Caco-2 (cell line): ENCODE results near the gene NYAP2. TPM values are rescaled to one million over a fixed set of nuclear protein-coding genes. Genes with fewer than 3 reads are reported as not detected.

Experiments used
- BruUV-seq: library from RNA; stranded (reverse); fragments of 400-500 nt; replicated peaks from 2 replicates; lab custom pipeline; 2021; lab: Mats Ljungman, UMichigan
- CTCF ChIA-PET: fragments of 300-600 bp; sonication (Branson Sonifier 250); formaldehyde crosslinking; loops from one replicate; lab custom pipeline; 2022; ENCODE audit warnings: antibody characterized with exemption; lab: Charles Lee
- POLR2A ChIA-PET: fragments of 300-600 bp; sonication (Branson Sonifier 250); formaldehyde crosslinking; loops from one replicate; lab custom pipeline; 2022; ENCODE audit warnings: antibody characterized with exemption; lab: Charles Lee
- DNase-seq, 2 experiments: peaks; one replicate each; pipeline versions ENCODE4 v3.0.0 to v3.0.0-alpha.2; 2020 to 2022
- H3K27me3 ChIP-seq: replicated peaks from 2 replicates; pipeline ENCODE4 v1.6.0; 2011; ENCODE audit warnings: low read length; ENCODE audit not compliant: control insufficient read depth, insufficient read depth
- H3K36me3 ChIP-seq: 2 replicates; pipeline ENCODE4 v1.5.1; 2011; ENCODE audit warnings: low read length; ENCODE audit not compliant: control insufficient read depth, insufficient read depth
- H3K4me1 ChIP-seq: fragments of 250-450 bp; sonication (Bioruptor Pico); 2 replicates; pipeline ENCODE4 v1.5.1; 2020; ENCODE audit warnings: mild to moderate bottlenecking
- H3K4me3 ChIP-seq: 2 replicates; pipeline ENCODE4 v1.5.1; 2011; ENCODE audit warnings: low read depth, mild to moderate bottlenecking, control low read depth, low read length
- H3K9me3 ChIP-seq: fragments of 250-450 bp; sonication (Bioruptor Pico); 2 replicates; pipeline ENCODE4 v1.5.1; 2020; ENCODE audit warnings: mild to moderate bottlenecking, moderate library complexity
- H3K27ac Mint-ChIP-seq: one replicate; pipeline ENCODE4 v1.8.0; 2022; ENCODE audit warnings: mixed read lengths; ENCODE audit not compliant: unreplicated experiment
- H3K27me3 Mint-ChIP-seq: one replicate; pipeline ENCODE4 v1.8.0; 2022; ENCODE audit warnings: mixed read lengths; ENCODE audit not compliant: insufficient read depth, unreplicated experiment
- H3K36me3 Mint-ChIP-seq: one replicate; pipeline ENCODE4 v1.8.0; 2022; ENCODE audit warnings: mild to moderate bottlenecking, mixed read lengths; ENCODE audit not compliant: insufficient read depth, unreplicated experiment
- H3K4me1 Mint-ChIP-seq: one replicate; pipeline ENCODE4 v1.8.0; 2022; ENCODE audit warnings: low read depth, mixed read lengths; ENCODE audit not compliant: unreplicated experiment
- H3K4me3 Mint-ChIP-seq: one replicate; pipeline ENCODE4 v1.8.0; 2022; ENCODE audit warnings: mild to moderate bottlenecking, moderate library complexity, mixed read lengths; ENCODE audit not compliant: unreplicated experiment
- H3K9me3 Mint-ChIP-seq: one replicate; pipeline ENCODE4 v1.8.0; 2022; ENCODE audit warnings: mixed read lengths; ENCODE audit not compliant: unreplicated experiment
- intact Hi-C: fragments of 100-400 bp; cut with micrococcal nuclease; formaldehyde crosslinking; loops from one replicate; pipeline ENCODE4 v1.10.0; 2022; ENCODE audit not compliant: unreplicated experiment
- total RNA-seq: library from RNA; stranded (reverse); gene quantifications from 2 replicates; pipeline ENCODE4 v1.2.3, GENCODE V29; 2022
- TF ChIP-seq, protein P1 (sequence below), 2 experiments: fragments of 200-600 bp in 1 of 2; IDR thresholded peaks; 1 replicate in 1 of 2; 2 replicates in 1 of 2; pipeline versions ENCODE4 v1.5.1 to v1.8.0; 2011 to 2022; ENCODE audit warnings: antibody characterized with exemption in 1 of 2, control low read depth in 1 of 2, inconsistent platforms in 1 of 2, low read depth in 1 of 2, low read length in 1 of 2, mild to moderate bottlenecking in 1 of 2, moderate library complexity in 1 of 2; ENCODE audit not compliant: insufficient read depth in 1 of 2, severe bottlenecking in 1 of 2, unreplicated experiment in 1 of 2

NYAP2 gene
- total RNA-seq, 1 experiment from 2014 or later: 0.11 TPM

DNA sequence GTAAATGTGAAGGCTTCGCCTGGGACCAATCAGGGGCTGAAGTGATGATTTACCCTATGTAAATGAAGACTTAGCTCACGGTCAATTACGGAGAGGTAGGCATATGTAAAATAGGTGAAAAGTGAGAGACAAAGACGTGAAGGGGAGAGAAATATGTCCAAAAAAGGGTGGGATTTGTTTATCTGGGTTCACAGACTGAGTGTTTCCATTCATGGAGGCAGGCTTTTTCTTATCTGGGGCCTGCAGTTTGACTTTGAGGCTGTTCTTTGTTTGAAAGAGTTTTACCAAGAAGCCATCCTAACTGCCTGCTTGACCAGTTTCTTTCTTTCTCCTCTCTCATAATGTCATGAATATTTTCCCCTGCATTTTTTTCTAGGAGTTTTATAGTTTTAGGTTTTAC is 202.7 kb downstream of the NYAP2 start:
- no TSS peak for BruUV-seq
- DNase-seq: no peak
- intact Hi-C loops: no loop called here
- Mint-ChIP-seq H3K27ac (no peak overlapping the region), H3K4me3 (no peak overlapping the region), H3K4me1 (no peaks in the 10 kb centered on the region), H3K9me3 (no peaks in the 10 kb centered on the region), H3K27me3 (no peaks in the 10 kb centered on the region), H3K36me3 (no peaks in the 10 kb centered on the region)
- Histone ChIP-seq H3K4me1 (no peaks in the 10 kb centered on the region), H3K4me3 (no peak overlapping the region), H3K36me3 (no peaks in the 10 kb centered on the region), H3K27me3 (no peaks in the 10 kb centered on the region), H3K9me3 (no peaks in the 10 kb centered on the region)
- ChIA-PET CTCF (no interaction called here), POLR2A (no interaction called here)
- TF ChIP-seq, protein P1, sequence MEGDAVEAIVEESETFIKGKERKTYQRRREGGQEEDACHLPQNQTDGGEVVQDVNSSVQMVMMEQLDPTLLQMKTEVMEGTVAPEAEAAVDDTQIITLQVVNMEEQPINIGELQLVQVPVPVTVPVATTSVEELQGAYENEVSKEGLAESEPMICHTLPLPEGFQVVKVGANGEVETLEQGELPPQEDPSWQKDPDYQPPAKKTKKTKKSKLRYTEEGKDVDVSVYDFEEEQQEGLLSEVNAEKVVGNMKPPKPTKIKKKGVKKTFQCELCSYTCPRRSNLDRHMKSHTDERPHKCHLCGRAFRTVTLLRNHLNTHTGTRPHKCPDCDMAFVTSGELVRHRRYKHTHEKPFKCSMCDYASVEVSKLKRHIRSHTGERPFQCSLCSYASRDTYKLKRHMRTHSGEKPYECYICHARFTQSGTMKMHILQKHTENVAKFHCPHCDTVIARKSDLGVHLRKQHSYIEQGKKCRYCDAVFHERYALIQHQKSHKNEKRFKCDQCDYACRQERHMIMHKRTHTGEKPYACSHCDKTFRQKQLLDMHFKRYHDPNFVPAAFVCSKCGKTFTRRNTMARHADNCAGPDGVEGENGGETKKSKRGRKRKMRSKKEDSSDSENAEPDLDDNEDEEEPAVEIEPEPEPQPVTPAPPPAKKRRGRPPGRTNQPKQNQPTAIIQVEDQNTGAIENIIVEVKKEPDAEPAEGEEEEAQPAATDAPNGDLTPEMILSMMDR (IDR thresholded peaks at IDR 0.05; ENCODE audit: insufficient read depth in 1 of 2, low read depth in 1 of 2, low read length in 1 of 2, severe bottlenecking in 1 of 2, unreplicated experiment in 1 of 2): no peak

DNA sequence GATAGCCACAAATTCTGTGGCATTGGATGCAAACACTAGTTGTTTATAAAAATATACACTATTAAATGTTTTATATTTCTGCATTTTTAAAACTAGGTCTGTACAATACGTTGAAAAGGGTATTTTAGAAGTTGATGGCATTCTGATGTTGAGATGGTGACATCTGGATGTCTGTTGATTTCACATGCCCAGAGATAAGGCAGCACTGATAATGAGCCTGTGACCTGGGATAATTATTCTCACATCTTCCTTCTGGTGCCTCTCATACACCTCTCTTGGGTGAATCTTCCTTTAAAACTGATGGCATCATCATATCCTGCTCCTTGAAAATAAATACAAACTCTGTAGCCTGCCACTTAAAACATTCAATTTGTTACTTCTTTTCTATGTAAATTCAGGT is 208.6 kb downstream of the NYAP2 start:
- H3K27me3 Mint-ChIP-seq: no peaks in the 10 kb centered on the region
- no peaks in the 10 kb centered on the region for H3K9me3 Mint-ChIP-seq
- no TSS peak for BruUV-seq
- TF ChIP-seq, protein P1 (IDR thresholded peaks at IDR 0.05; ENCODE audit: insufficient read depth in 1 of 2, low read depth in 1 of 2, low read length in 1 of 2, severe bottlenecking in 1 of 2, unreplicated experiment in 1 of 2): no peak
- Histone ChIP-seq H3K4me1 (no peaks in the 10 kb centered on the region), H3K27me3 (no peaks in the 10 kb centered on the region), H3K4me3 (no peak overlapping the region), H3K36me3 (no peaks in the 10 kb centered on the region), H3K9me3 (no peaks in the 10 kb centered on the region)
- ChIA-PET POLR2A (no interaction called here), CTCF (no interaction called here)
- no peak overlapping the region for H3K4me3 Mint-ChIP-seq
- DNase-seq: no peak
- intact Hi-C loops: no loop called here
- H3K36me3 Mint-ChIP-seq: no peaks in the 10 kb centered on the region
- no peaks in the 10 kb centered on the region for H3K4me1 Mint-ChIP-seq
- no peak overlapping the region for H3K27ac Mint-ChIP-seq

DNA sequence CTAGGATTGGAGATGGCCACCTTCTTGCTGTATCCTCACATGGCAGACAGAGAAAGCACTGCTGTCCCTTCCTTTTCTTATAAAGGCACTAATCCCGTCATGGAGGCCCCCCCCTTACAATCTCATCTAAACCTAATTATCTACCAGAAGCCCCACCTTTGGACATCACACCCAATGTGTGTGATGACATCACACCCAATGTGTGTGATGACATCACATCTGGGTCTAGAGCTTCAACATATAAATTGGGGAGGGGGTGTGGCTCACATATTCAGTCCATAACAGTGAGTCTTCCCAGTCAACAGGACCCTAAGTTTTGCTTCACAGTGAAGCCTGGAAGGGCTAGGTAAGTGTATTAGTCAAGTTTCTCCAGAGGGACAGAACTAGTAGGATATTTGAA is 213.1 kb downstream of the NYAP2 start:
- Mint-ChIP-seq H3K36me3 (no peaks in the 10 kb centered on the region), H3K9me3 (no peaks in the 10 kb centered on the region), H3K4me1 (no peaks in the 10 kb centered on the region), H3K27me3 (no peaks in the 10 kb centered on the region), H3K4me3 (no peak overlapping the region), H3K27ac (no peak overlapping the region)
- TF ChIP-seq, protein P1 (IDR thresholded peaks at IDR 0.05; ENCODE audit: insufficient read depth in 1 of 2, low read depth in 1 of 2, low read length in 1 of 2, severe bottlenecking in 1 of 2, unreplicated experiment in 1 of 2): no peak
- Histone ChIP-seq H3K9me3 (no peaks in the 10 kb centered on the region), H3K27me3 (no peaks in the 10 kb centered on the region), H3K36me3 (no peaks in the 10 kb centered on the region), H3K4me3 (no peak overlapping the region), H3K4me1 (no peaks in the 10 kb centered on the region)
- ChIA-PET POLR2A (no interaction called here), CTCF (no interaction called here)
- DNase-seq: no peak
- intact Hi-C loops: no loop called here
- no TSS peak for BruUV-seq
